CD8-positive, alpha-beta memory T cell (primary cell): Measurements from ENCODE around the gene GPATCH8. TPM values are rescaled to one million over a fixed set of nuclear protein-coding genes. Genes with fewer than 3 reads are reported as not detected.

Experiments used
- CTCF ChIA-PET: fragments of 350-600 bp; sonication (Branson Sonifier 250); formaldehyde crosslinking; loops from one replicate; lab custom pipeline; 2021; ENCODE audit warnings: antibody characterized with exemption; lab: Charles Lee
- POLR2A ChIA-PET: fragments of 350-600 bp; sonication (Branson Sonifier 250); formaldehyde crosslinking; loops from one replicate; lab custom pipeline; 2021; ENCODE audit warnings: antibody characterized with exemption; lab: Charles Lee
- DNase-seq, 5 donors: peaks; one replicate each; pipeline versions ENCODE4 v3.0.0 to v3.0.0-alpha.2; 2020 to 2022; ENCODE audit warnings: mixed read lengths in 1 of 5
- H3K27ac ChIP-seq: one replicate; pipeline ENCODE4 v1.7.0; 2013; ENCODE audit warnings: low read depth, mild to moderate bottlenecking, low read length, moderate library complexity
- H3K27me3 ChIP-seq: 2 replicates; pipeline ENCODE4 v1.7.0; 2013; ENCODE audit warnings: low read length, mild to moderate bottlenecking; ENCODE audit not compliant: insufficient read depth, poor library complexity, severe bottlenecking
- H3K36me3 ChIP-seq: 2 replicates; pipeline ENCODE4 v1.7.0; 2013; ENCODE audit warnings: mild to moderate bottlenecking, low read length, moderate library complexity; ENCODE audit not compliant: insufficient read depth
- H3K4me1 ChIP-seq: 2 replicates; pipeline ENCODE4 v1.7.0; 2013; ENCODE audit warnings: mild to moderate bottlenecking, low read length, moderate library complexity; ENCODE audit not compliant: insufficient read depth
- H3K4me3 ChIP-seq: 2 replicates; pipeline ENCODE4 v1.7.0; 2013; ENCODE audit warnings: mild to moderate bottlenecking, low read length
- H3K9me3 ChIP-seq: 2 replicates; pipeline ENCODE4 v1.7.0; 2013; ENCODE audit warnings: mild to moderate bottlenecking, low read length
- H3K27ac Mint-ChIP-seq, 8 donors: one replicate each; pipeline ENCODE4 v1.8.0; 2020 to 2021; ENCODE audit warnings: mixed read lengths in 8 of 8, mild to moderate bottlenecking in 6 of 8, inconsistent platforms in 3 of 8, moderate library complexity in 3 of 8
- H3K27me3 Mint-ChIP-seq, 2 donors: one replicate each; pipeline ENCODE4 v1.8.0; 2020 to 2021; ENCODE audit warnings: mixed read lengths in 2 of 2, mild to moderate bottlenecking in 1 of 2, moderate library complexity in 1 of 2
- H3K36me3 Mint-ChIP-seq, 3 donors: one replicate each; pipeline ENCODE4 v1.8.0; 2020 to 2021; ENCODE audit warnings: mixed read lengths in 3 of 3, inconsistent platforms in 1 of 3, mild to moderate bottlenecking in 1 of 3
- H3K4me1 Mint-ChIP-seq, 3 donors: one replicate each; pipeline ENCODE4 v1.8.0; 2020 to 2021; ENCODE audit warnings: mixed read lengths in 3 of 3, inconsistent platforms in 1 of 3, mild to moderate bottlenecking in 1 of 3
- H3K4me3 Mint-ChIP-seq, 7 donors: one replicate each; pipeline ENCODE4 v1.8.0; 2020 to 2021; ENCODE audit warnings: mixed read lengths in 7 of 7, mild to moderate bottlenecking in 6 of 7, moderate library complexity in 4 of 7, inconsistent platforms in 2 of 7
- H3K9me3 Mint-ChIP-seq, 5 donors: one replicate each; pipeline ENCODE4 v1.8.0; 2020 to 2022; ENCODE audit warnings: mixed read lengths in 5 of 5, mild to moderate bottlenecking in 3 of 5, moderate library complexity in 2 of 5, inconsistent platforms in 1 of 5
- polyA plus RNA-seq: library from polyadenylated mRNA; unstranded; fragments of 300-500 nt; fragmentation: Illumina TruSeq; gene quantifications from one replicate; pipeline ENCODE4 v1.2.3, GENCODE V29; 2021
- total RNA-seq, 2 experiments: library from RNA; stranded (reverse); gene quantifications; one replicate each; pipeline ENCODE4 v1.2.3, GENCODE V29; 2021

GPATCH8 gene
- total and polyA plus RNA-seq, 3 experiments from 2014 or later = 41.6 to 73.3 (median 43.3) TPM

GRCh38 chr17:44439168-44439567 is 64.0 kb downstream of the GPATCH8 start:
- no peak for DNase-seq
- H3K36me3 Mint-ChIP-seq = peaks cover 0 to 34% (median 5%) of the 10 kb centered on the region in 3 donors
- POLR2A ChIA-PET = no interaction called here
- H3K9me3 Mint-ChIP-seq = no peaks in the 10 kb centered on the region
- peak overlapping the region in 6 of 7 donors; percentile 7 to 36 (median 16) for H3K4me3 Mint-ChIP-seq
- Histone ChIP-seq H3K4me1 (peaks cover 15% of the 10 kb centered on the region), H3K27ac (no peak overlapping the region), H3K36me3 (peaks cover 9% of the 10 kb centered on the region), H3K9me3 (no peaks in the 10 kb centered on the region), H3K27me3 (no peaks in the 10 kb centered on the region), H3K4me3 (no peak overlapping the region)
- CTCF ChIA-PET = no interaction called here
- H3K27me3 Mint-ChIP-seq = no peaks in the 10 kb centered on the region
- peaks cover 24 to 33% (median 31%) of the 10 kb centered on the region in 3 donors for H3K4me1 Mint-ChIP-seq
- H3K27ac Mint-ChIP-seq = peak overlapping the region; percentile 6 to 68 (median 39)

GRCh38 chr17:44438636-44439035 is 64.6 kb downstream of the GPATCH8 start:
- peak overlapping the region in 6 of 7 donors; percentile 3 to 73 (median 15) for H3K4me3 Mint-ChIP-seq
- POLR2A ChIA-PET = no interaction called here

GRCh38 chr17:44436336-44436735 is 66.9 kb downstream of the GPATCH8 start:
- Mint-ChIP-seq H3K4me3 (no peak overlapping the region), H3K36me3 (peaks cover 8 to 56% (median 16%) of the 10 kb centered on the region in 3 donors), H3K27ac (no peak overlapping the region), H3K9me3 (no peaks in the 10 kb centered on the region), H3K27me3 (no peaks in the 10 kb centered on the region), H3K4me1 (peaks cover 23 to 35% (median 33%) of the 10 kb centered on the region in 3 donors)
- ChIA-PET CTCF (no interaction called here), POLR2A (no interaction called here)
- Histone ChIP-seq H3K4me3 (no peak overlapping the region), H3K36me3 (peaks cover 25% of the 10 kb centered on the region), H3K27me3 (no peaks in the 10 kb centered on the region), H3K27ac (no peak overlapping the region), H3K4me1 (peaks cover 15% of the 10 kb centered on the region), H3K9me3 (no peaks in the 10 kb centered on the region)
- no peak for DNase-seq

More at GRCh38 chr17:44438636-44439035, 64.6 kb downstream of the GPATCH8 start:
- peaks cover 23 to 33% (median 29%) of the 10 kb centered on the region in 3 donors for H3K4me1 Mint-ChIP-seq
- peaks cover 15% of the 10 kb centered on the region for H3K4me1 ChIP-seq
- no peaks in the 10 kb centered on the region for H3K9me3 Mint-ChIP-seq
- H3K36me3 ChIP-seq = peaks cover 9% of the 10 kb centered on the region
- H3K36me3 Mint-ChIP-seq = peaks cover 0 to 38% (median 6%) of the 10 kb centered on the region in 3 donors
- CTCF ChIA-PET = no interaction called here
- H3K27ac Mint-ChIP-seq = peak overlapping the region; percentile 6 to 76 (median 36)
- no peaks in the 10 kb centered on the region for H3K27me3 ChIP-seq
- peak in 1 of 5 donors; percentile 32 for DNase-seq
- H3K27me3 Mint-ChIP-seq = no peaks in the 10 kb centered on the region
- H3K4me3 ChIP-seq = no peak overlapping the region
- H3K27ac ChIP-seq = no peak overlapping the region
- H3K9me3 ChIP-seq = no peaks in the 10 kb centered on the region

- Mint-ChIP-seq H3K27me3 (no peaks in the 10 kb centered on the region), H3K4me1 (peaks cover 0 to 6% (median 4%) of the 10 kb centered on the region in 3 donors), H3K9me3 (no peaks in the 10 kb centered on the region), H3K4me3 (no peak overlapping the region), H3K36me3 (peaks cover 8 to 57% (median 19%) of the 10 kb centered on the region in 3 donors), H3K27ac (peak overlapping the region in 4 of 8 donors; percentile 2 to 82 (median 10))
- ChIA-PET CTCF (no interaction called here), POLR2A (no interaction called here)
- no peaks in the 10 kb centered on the region for H3K9me3 ChIP-seq
- H3K27ac ChIP-seq = no peak overlapping the region
- no peaks in the 10 kb centered on the region for H3K4me1 ChIP-seq
- DNase-seq = no peak
- H3K36me3 ChIP-seq = peaks cover 25% of the 10 kb centered on the region
- no peak overlapping the region for H3K4me3 ChIP-seq
- no peaks in the 10 kb centered on the region for H3K27me3 ChIP-seq
These were observed 70.7 kb downstream of the GPATCH8 start for GRCh38 chr17:44432254-44433157.

- no peaks in the 10 kb centered on the region for H3K4me1 ChIP-seq
- POLR2A ChIA-PET = no interaction called here
- H3K36me3 ChIP-seq = peaks cover 22% of the 10 kb centered on the region
- Mint-ChIP-seq H3K9me3 (no peaks in the 10 kb centered on the region), H3K36me3 (peaks cover 0 to 61% (median 2%) of the 10 kb centered on the region in 3 donors), H3K4me1 (peaks cover 8 to 23% (median 13%) of the 10 kb centered on the region in 3 donors), H3K27me3 (no peaks in the 10 kb centered on the region), H3K27ac (peak overlapping the region in 3 of 8 donors; percentile 10 to 61 (median 15)), H3K4me3 (no peak overlapping the region)
- no peaks in the 10 kb centered on the region for H3K9me3 ChIP-seq
- H3K27ac ChIP-seq = no peak overlapping the region
- CTCF ChIA-PET = no interaction called here
- DNase-seq = no peak
- no peak overlapping the region for H3K4me3 ChIP-seq
- H3K27me3 ChIP-seq = no peaks in the 10 kb centered on the region
These were observed 78.3 kb downstream of the GPATCH8 start for GRCh38 chr17:44424828-44425461.

GRCh38 chr17:44417553-44417952 is 85.7 kb downstream of the GPATCH8 start:
- Mint-ChIP-seq H3K27me3 (no peaks in the 10 kb centered on the region), H3K27ac (peak overlapping the region in 3 of 8 donors; percentile 0 to 47 (median 42)), H3K36me3 (peaks cover 0 to 71% (median 12%) of the 10 kb centered on the region in 3 donors), H3K9me3 (no peaks in the 10 kb centered on the region), H3K4me3 (no peak overlapping the region), H3K4me1 (peaks cover 2 to 6% (median 4%) of the 10 kb centered on the region in 3 donors)
- Histone ChIP-seq H3K27me3 (no peaks in the 10 kb centered on the region), H3K4me1 (no peaks in the 10 kb centered on the region), H3K36me3 (peaks cover 12% of the 10 kb centered on the region), H3K27ac (no peak overlapping the region), H3K9me3 (no peaks in the 10 kb centered on the region), H3K4me3 (no peak overlapping the region)
- ChIA-PET CTCF (no interaction called here), POLR2A (no interaction called here)
- no peak for DNase-seq

- no peak for DNase-seq
- no peak overlapping the region for H3K27ac ChIP-seq
- no peak overlapping the region for H3K4me3 ChIP-seq
- peaks cover 12% of the 10 kb centered on the region for H3K36me3 ChIP-seq
- H3K4me1 Mint-ChIP-seq = peaks cover 2 to 6% (median 4%) of the 10 kb centered on the region in 3 donors
- no peaks in the 10 kb centered on the region for H3K27me3 Mint-ChIP-seq
- no peak overlapping the region for H3K4me3 Mint-ChIP-seq
- H3K9me3 ChIP-seq = no peaks in the 10 kb centered on the region
- peaks cover 0 to 69% (median 12%) of the 10 kb centered on the region in 3 donors for H3K36me3 Mint-ChIP-seq
- no peaks in the 10 kb centered on the region for H3K4me1 ChIP-seq
- ChIA-PET POLR2A (no interaction called here), CTCF (no interaction called here)
- no peak overlapping the region for H3K27ac Mint-ChIP-seq
- no peaks in the 10 kb centered on the region for H3K9me3 Mint-ChIP-seq
- no peaks in the 10 kb centered on the region for H3K27me3 ChIP-seq
These were observed 86.5 kb downstream of the GPATCH8 start for GRCh38 chr17:44416558-44417289.
